ENCODE data around the gene IARS1.

Gene IARS1

DNA sequence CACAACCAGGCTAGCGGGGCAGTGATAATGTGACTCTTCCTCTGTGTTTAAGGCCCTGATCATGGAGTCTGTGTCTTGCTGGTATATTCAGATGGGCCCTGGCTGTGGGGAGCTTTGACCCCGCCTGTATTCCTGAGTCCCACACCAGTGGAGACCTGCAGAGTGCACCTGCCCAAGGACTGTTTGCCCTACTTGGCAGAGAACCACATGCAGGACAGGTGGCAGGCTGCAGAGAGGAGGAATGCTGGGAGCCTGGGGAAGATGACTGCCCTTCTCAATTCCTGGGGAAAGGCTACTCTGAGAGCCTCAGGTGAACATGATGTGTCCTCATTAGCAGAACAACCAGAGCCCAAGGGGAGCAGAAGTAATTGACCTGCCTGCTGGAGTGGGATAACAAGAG lies 36.2 kb downstream of the IARS1 start:
- TF ChIP-seq, protein P1, sequence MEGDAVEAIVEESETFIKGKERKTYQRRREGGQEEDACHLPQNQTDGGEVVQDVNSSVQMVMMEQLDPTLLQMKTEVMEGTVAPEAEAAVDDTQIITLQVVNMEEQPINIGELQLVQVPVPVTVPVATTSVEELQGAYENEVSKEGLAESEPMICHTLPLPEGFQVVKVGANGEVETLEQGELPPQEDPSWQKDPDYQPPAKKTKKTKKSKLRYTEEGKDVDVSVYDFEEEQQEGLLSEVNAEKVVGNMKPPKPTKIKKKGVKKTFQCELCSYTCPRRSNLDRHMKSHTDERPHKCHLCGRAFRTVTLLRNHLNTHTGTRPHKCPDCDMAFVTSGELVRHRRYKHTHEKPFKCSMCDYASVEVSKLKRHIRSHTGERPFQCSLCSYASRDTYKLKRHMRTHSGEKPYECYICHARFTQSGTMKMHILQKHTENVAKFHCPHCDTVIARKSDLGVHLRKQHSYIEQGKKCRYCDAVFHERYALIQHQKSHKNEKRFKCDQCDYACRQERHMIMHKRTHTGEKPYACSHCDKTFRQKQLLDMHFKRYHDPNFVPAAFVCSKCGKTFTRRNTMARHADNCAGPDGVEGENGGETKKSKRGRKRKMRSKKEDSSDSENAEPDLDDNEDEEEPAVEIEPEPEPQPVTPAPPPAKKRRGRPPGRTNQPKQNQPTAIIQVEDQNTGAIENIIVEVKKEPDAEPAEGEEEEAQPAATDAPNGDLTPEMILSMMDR (IDR thresholded peaks at IDR 0.05) = no peak
- TF ChIP-seq ZFX (IDR thresholded peaks at IDR 0.05; ENCODE audit: borderline replicate concordance) = no peak
- H3K27ac ChIP-seq = no peak overlapping the region

DNA sequence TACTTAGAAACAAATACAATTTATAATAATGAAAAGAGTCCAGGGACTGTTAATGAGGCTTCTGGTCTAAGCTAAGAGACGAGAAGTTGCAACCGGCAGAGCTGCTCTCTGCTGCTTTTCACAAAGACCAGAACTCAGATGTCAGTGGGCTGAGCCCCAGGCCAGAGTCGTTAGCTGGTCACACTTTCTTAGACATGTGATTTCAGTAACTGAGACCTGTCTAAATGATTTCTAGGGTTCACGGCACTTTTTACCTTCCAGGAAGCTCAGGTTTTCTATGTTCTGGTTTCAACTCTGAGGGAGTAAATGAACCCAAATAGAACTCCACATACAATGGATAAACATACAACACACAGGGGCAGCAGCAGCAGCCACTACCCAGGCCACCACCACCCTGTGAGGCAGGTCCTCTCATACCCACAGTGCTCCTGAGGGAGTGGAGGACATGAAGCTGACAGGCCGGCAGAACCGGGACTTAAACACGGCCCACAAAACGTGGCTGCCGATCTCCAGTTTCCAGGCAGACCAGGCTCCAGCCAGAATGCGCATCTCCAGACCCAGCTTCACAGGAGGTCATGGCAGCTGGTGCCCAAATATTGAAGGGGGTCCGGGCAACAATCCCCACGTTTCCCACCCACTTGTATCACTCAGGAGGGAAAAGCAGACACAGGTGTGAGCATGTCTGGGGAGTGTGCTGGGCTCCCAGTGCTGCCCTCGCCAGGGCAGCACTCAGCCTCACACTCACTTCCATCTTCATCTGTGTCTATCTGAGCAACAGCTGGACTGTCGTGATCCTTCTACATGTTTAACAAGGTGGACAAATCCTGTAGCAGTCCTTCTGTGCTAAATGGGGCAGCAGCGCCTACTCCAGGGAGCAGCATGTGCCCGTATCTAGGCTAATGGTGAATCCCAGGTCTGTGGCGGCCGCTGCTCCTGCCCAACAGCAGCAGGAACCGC lies 38.8 kb downstream of the IARS1 start:
- TF ChIP-seq, protein P1 (IDR thresholded peaks at IDR 0.05) = no peak
- no peak for TF ChIP-seq ZFX (IDR thresholded peaks at IDR 0.05; ENCODE audit: borderline replicate concordance)
- no peak overlapping the region for H3K27ac ChIP-seq

DNA sequence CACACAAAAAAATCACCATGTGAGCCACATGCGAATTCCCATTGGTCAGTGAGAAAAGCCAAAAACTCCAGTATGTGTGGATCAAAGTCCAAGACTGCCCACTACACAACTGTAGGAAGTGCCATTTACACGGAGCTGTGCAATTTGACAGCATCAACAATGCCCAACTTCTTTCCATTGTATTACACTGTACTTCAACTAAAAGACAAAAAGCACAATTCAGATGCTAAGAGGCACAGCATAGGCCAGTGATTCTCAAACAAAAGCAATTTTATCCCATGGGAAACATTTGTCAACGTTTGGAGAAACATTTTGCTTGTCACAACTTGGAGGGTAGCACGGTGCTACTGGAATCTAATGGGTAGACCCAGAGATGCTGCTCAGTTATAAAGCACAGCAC lies 39.8 kb downstream of the IARS1 start:
- no peak overlapping the region for H3K27ac ChIP-seq
- TF ChIP-seq ZFX (IDR thresholded peaks at IDR 0.05; ENCODE audit: borderline replicate concordance) = no peak
- TF ChIP-seq, protein P1 (IDR thresholded peaks at IDR 0.05) = no peak

DNA sequence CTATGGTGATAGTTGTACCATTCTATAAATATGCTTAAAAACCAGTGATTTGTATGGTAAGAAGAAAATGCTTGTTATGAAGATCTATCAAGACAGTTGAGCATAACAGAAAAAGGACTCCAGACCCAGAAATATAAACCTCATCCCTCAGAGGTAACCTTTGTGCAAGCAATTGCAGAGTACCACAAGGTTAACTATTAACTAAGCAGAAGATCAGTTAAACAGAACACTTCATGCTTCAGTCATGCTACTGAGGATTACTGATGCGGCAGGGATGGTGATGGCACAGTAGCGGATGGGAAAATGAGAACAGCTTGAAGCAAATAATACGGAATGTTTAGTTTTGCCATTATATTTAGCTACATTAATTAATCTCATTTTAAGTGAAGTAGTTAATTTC lies 45.5 kb downstream of the IARS1 start:
- TF ChIP-seq ZFX (IDR thresholded peaks at IDR 0.05; ENCODE audit: borderline replicate concordance) = no peak
- TF ChIP-seq, protein P1 (IDR thresholded peaks at IDR 0.05) = no peak
- no peak overlapping the region for H3K27ac ChIP-seq

DNA sequence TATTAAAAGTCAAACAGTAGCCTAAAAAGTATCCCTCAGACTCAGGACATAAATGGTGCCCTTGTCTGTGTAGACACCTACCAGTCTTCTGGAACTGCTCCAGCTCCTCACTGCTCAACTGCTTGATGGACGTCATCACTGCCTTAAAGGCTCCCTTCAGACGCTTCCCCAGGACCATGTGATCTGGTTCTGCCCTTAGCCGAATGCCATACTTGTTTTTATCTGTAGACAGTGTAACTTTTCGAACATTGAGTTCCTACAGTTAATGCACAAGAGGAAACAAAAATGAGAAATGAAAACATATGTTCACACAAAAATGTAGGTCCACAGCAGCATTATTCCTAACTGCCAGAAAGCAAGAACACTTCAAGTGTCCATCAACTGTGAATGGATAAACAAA lies 46.2 kb downstream of the IARS1 start:
- H3K27ac ChIP-seq = no peak overlapping the region
- TF ChIP-seq ZFX (IDR thresholded peaks at IDR 0.05; ENCODE audit: borderline replicate concordance) = no peak
- TF ChIP-seq, protein P1 (IDR thresholded peaks at IDR 0.05) = no peak

DNA sequence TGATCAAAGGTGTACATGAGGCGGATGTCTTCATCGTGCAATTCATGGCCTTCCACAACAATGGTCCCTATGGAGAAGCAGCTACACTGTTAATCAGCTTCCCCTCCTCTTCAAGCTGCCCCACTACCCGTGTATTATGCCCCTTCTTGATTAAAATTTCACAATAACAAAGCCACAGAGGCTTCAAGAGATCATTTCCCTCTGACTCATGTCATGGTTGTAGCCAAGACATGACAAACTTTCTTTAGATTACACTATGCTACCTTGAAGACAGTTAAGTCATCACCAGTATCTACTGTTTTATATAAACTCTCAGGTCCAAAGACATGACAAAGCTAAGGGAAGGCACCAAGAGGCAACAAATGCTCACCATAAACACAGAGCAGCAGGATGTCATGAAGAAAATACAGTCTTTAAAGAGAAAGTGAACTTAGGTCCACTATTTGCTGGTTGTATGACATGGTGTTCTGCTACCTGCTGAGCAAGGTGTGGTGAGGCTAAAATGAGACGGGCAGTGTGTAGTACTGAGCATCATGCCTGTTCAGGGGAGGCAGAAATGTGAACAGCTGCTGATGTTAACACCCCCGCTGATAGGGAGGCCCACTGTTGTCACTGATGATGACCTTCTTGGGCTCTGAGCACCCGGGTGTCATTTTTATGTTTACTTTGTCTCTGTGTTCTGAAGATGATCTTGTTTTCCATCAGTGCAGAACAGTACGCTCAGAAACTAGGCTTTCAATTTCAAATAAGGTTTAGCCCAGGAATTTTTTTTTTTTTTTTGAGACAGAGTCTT lies 48.3 kb downstream of the IARS1 start:
- TF ChIP-seq, protein P1 (IDR thresholded peaks at IDR 0.05) = no peak
- TF ChIP-seq ZFX (IDR thresholded peaks at IDR 0.05; ENCODE audit: borderline replicate concordance) = no peak
- H3K27ac ChIP-seq = no peak overlapping the region

Data from 22Rv1 (cell line).